Activated T-helper 17 cell treated with anti-CD3 and anti-CD28 coated beads, Interleukin-2, amount 50 U/mL, for 72 hours (primary cell): ENCODE results near the gene ZFP3. TPM values are rescaled to one million over a fixed set of nuclear protein-coding genes. Genes with fewer than 3 reads are reported as not detected.
"Not testable (repeated sequence)": the region's sequence is repeated elsewhere in the genome, so short reads cannot be mapped to it uniquely, and the experiment has no call there.

ENCODE experiments used
- ATAC-seq: fragments of 150-1000 bp; cut with Tn5 transposase; replicated peaks from 2 replicates; pipeline ENCODE4 v1.10.0; 2021; ENCODE audit warnings: mild to moderate bottlenecking, moderate library complexity
- H3K27ac Mint-ChIP-seq: one replicate; pipeline ENCODE4 v1.8.0; 2022; ENCODE audit warnings: mixed read lengths
- H3K27me3 Mint-ChIP-seq: one replicate; pipeline ENCODE4 v1.8.0; 2022; ENCODE audit warnings: mixed read lengths
- H3K36me3 Mint-ChIP-seq: one replicate; pipeline ENCODE4 v1.8.0; 2022; ENCODE audit warnings: low read depth, mild to moderate bottlenecking, mixed read lengths
- H3K4me1 Mint-ChIP-seq: one replicate; pipeline ENCODE4 v1.8.0; 2022; ENCODE audit warnings: mixed read lengths
- H3K4me3 Mint-ChIP-seq: one replicate; pipeline ENCODE4 v1.8.0; 2022; ENCODE audit warnings: mild to moderate bottlenecking, mixed read lengths
- H3K9me3 Mint-ChIP-seq: one replicate; pipeline ENCODE4 v1.8.0; 2022; ENCODE audit warnings: mixed read lengths
- total RNA-seq, 2 donors: library from RNA; stranded (reverse); gene quantifications; one replicate each; pipeline ENCODE4 v1.2.3, GENCODE V29; 2022

ZFP3 gene
- total RNA-seq, 2 donors from 2014 or later = 1.4 to 1.9 TPM

- Mint-ChIP-seq H3K27me3 (peaks cover 3% of the 10 kb centered on the region), H3K9me3 (no peaks in the 10 kb centered on the region), H3K27ac (peak overlapping the region; percentile 84), H3K4me1 (peaks cover 21% of the 10 kb centered on the region), H3K36me3 (peaks cover 75% of the 10 kb centered on the region), H3K4me3 (peak overlapping the region; percentile 91)
- ATAC-seq = no peak
Measured at GRCh38 chr17:5110816-5111215, 32.5 kb downstream of the ZFP3 start.

- H3K36me3 Mint-ChIP-seq = peaks cover 67% of the 10 kb centered on the region
- H3K27me3 Mint-ChIP-seq = peaks cover 4% of the 10 kb centered on the region
- no peaks in the 10 kb centered on the region for H3K9me3 Mint-ChIP-seq
- peaks cover 21% of the 10 kb centered on the region for H3K4me1 Mint-ChIP-seq
- ATAC-seq = peak; percentile 95
- H3K4me3 Mint-ChIP-seq = peak within 1 kb of the TSS; percentile 91
- peak within 1 kb of the TSS; percentile 84 for H3K27ac Mint-ChIP-seq
Measured at GRCh38 chr17:5111402-5112204, 33.3 kb downstream of the ZFP3 start, which contains the start of gene ZNF232. ZNF232 (minus strand) TSS chr17:5111878; CDS start chr17:5111822, 56 bp downstream.

GRCh38 chr17:5115673-5116651, 37.7 kb downstream of the ZFP3 start, which contains the start of gene USP6:
USP6 (plus strand) TSS chr17:5116032; CDS start chr17:5130368, 14,336 bp downstream.
- peaks cover 2% of the 10 kb centered on the region for H3K4me1 Mint-ChIP-seq
- no peak within 1 kb of the TSS for H3K27ac Mint-ChIP-seq
- ATAC-seq = no peak
- H3K27me3 Mint-ChIP-seq = peaks cover 15% of the 10 kb centered on the region
- peaks cover 27% of the 10 kb centered on the region for H3K36me3 Mint-ChIP-seq
- no peaks in the 10 kb centered on the region for H3K9me3 Mint-ChIP-seq
- no peak within 1 kb of the TSS for H3K4me3 Mint-ChIP-seq

- H3K27ac Mint-ChIP-seq = no peak overlapping the region
- H3K36me3 Mint-ChIP-seq = peaks cover 22% of the 10 kb centered on the region
- peaks cover 24% of the 10 kb centered on the region for H3K27me3 Mint-ChIP-seq
Measured at GRCh38 chr17:5118219-5118618, 40.0 kb downstream of the ZFP3 start.

GRCh38 chr17:5120036-5120435, 41.8 kb downstream of the ZFP3 start:
- no peak overlapping the region for H3K27ac Mint-ChIP-seq
- no peak for ATAC-seq
- H3K36me3 Mint-ChIP-seq = peaks cover 4% of the 10 kb centered on the region
- no peaks in the 10 kb centered on the region for H3K4me1 Mint-ChIP-seq
- H3K4me3 Mint-ChIP-seq = no peak overlapping the region
- no peaks in the 10 kb centered on the region for H3K9me3 Mint-ChIP-seq
- peaks cover 31% of the 10 kb centered on the region for H3K27me3 Mint-ChIP-seq

More at GRCh38 chr17:5118219-5118618, 40.0 kb downstream of the ZFP3 start:
- Mint-ChIP-seq H3K4me3 (no peak overlapping the region), H3K4me1 (no peaks in the 10 kb centered on the region), H3K9me3 (no peaks in the 10 kb centered on the region)
- no peak for ATAC-seq

- not testable (repeated sequence) for H3K4me3 Mint-ChIP-seq, H3K27ac Mint-ChIP-seq, H3K9me3 Mint-ChIP-seq, H3K4me1 Mint-ChIP-seq, H3K36me3 Mint-ChIP-seq, ATAC-seq
- peaks cover 31% of the 10 kb centered on the region for H3K27me3 Mint-ChIP-seq
Measured at GRCh38 chr17:5120436-5121185, 42.3 kb downstream of the ZFP3 start.

GRCh38 chr17:5121186-5121841, 43.0 kb downstream of the ZFP3 start:
- no peak for ATAC-seq
- Mint-ChIP-seq H3K9me3 (no peaks in the 10 kb centered on the region), H3K27ac (no peak overlapping the region), H3K36me3 (no peaks in the 10 kb centered on the region), H3K4me3 (peak overlapping the region; percentile 37), H3K4me1 (no peaks in the 10 kb centered on the region), H3K27me3 (peaks cover 35% of the 10 kb centered on the region)

GRCh38 chr17:5122056-5122455, 43.8 kb downstream of the ZFP3 start:
- H3K4me1 Mint-ChIP-seq, ATAC-seq, H3K36me3 Mint-ChIP-seq, H3K9me3 Mint-ChIP-seq, H3K27ac Mint-ChIP-seq: not testable (repeated sequence)
- Mint-ChIP-seq H3K4me3 (peak overlapping the region; percentile 37), H3K27me3 (peaks cover 35% of the 10 kb centered on the region)

- Mint-ChIP-seq H3K36me3 (no peaks in the 10 kb centered on the region), H3K4me1 (no peaks in the 10 kb centered on the region), H3K27me3 (peaks cover 37% of the 10 kb centered on the region), H3K27ac (no peak overlapping the region), H3K4me3 (no peak overlapping the region), H3K9me3 (no peaks in the 10 kb centered on the region)
- peak; percentile 35 for ATAC-seq
Measured at GRCh38 chr17:5122586-5123342, 44.5 kb downstream of the ZFP3 start.

- Mint-ChIP-seq H3K4me1 (no peaks in the 10 kb centered on the region), H3K36me3 (no peaks in the 10 kb centered on the region), H3K4me3 (no peak overlapping the region), H3K9me3 (no peaks in the 10 kb centered on the region), H3K27ac (no peak overlapping the region), H3K27me3 (peaks cover 37% of the 10 kb centered on the region)
- peak; percentile 5 for ATAC-seq
Measured at GRCh38 chr17:5123343-5124124, 45.3 kb downstream of the ZFP3 start.

GRCh38 chr17:5124125-5124760, 46.0 kb downstream of the ZFP3 start:
- H3K27me3 Mint-ChIP-seq = peaks cover 37% of the 10 kb centered on the region
- not testable (repeated sequence) for H3K4me3 Mint-ChIP-seq, H3K4me1 Mint-ChIP-seq, ATAC-seq, H3K27ac Mint-ChIP-seq, H3K9me3 Mint-ChIP-seq, H3K36me3 Mint-ChIP-seq

GRCh38 chr17:5124896-5125295, 46.6 kb downstream of the ZFP3 start:
- H3K4me3 Mint-ChIP-seq, H3K36me3 Mint-ChIP-seq, ATAC-seq, H3K9me3 Mint-ChIP-seq, H3K27ac Mint-ChIP-seq, H3K4me1 Mint-ChIP-seq: not testable (repeated sequence)
- H3K27me3 Mint-ChIP-seq = peaks cover 37% of the 10 kb centered on the region
